Activated B cell treated with CpG ODN at 0.5 μM for 24 hours (primary cell): ENCODE measurements around the gene UBAC2. TPM values are rescaled to one million over a fixed set of nuclear protein-coding genes. Genes with fewer than 3 reads are reported as not detected.
A peak's percentile ranks its signal among the peaks of the same experiment; 100 is the strongest.
"Not testable (repeated sequence)": the region's sequence is repeated elsewhere in the genome, so short reads cannot be mapped to it uniquely, and the experiment has no call there.

ENCODE experiments used
- ATAC-seq: fragments of 200-7000 bp; cut with Tn5 transposase; one replicate; pipeline ENCODE4 v1.10.0; 2021; ENCODE audit warnings: low read depth, mild to moderate bottlenecking, moderate library complexity
- CTCF ChIA-PET: fragments of 350-600 bp; sonication (Branson Sonifier 250); formaldehyde crosslinking; loops from one replicate; lab custom pipeline; 2021; ENCODE audit warnings: antibody characterized with exemption; lab: Charles Lee
- POLR2A ChIA-PET: fragments of 350-600 bp; sonication (Branson Sonifier 250); formaldehyde crosslinking; loops from one replicate; lab custom pipeline; 2021; ENCODE audit warnings: antibody characterized with exemption; lab: Charles Lee
- DNase-seq: peaks from one replicate; pipeline ENCODE4 v3.0.0; 2022
- H3K27ac Mint-ChIP-seq: one replicate; pipeline ENCODE4 v1.8.0; 2020; ENCODE audit warnings: mixed read lengths
- H3K27me3 Mint-ChIP-seq: one replicate; pipeline ENCODE4 v1.8.0; 2021; ENCODE audit warnings: mixed read lengths
- H3K36me3 Mint-ChIP-seq: one replicate; pipeline ENCODE4 v1.8.0; 2021; ENCODE audit warnings: low read depth, mixed read lengths
- H3K4me1 Mint-ChIP-seq: one replicate; pipeline ENCODE4 v1.8.0; 2021; ENCODE audit warnings: mixed read lengths
- H3K4me3 Mint-ChIP-seq: one replicate; pipeline ENCODE4 v1.8.0; 2020; ENCODE audit warnings: mild to moderate bottlenecking, mixed read lengths
- H3K9me3 Mint-ChIP-seq: one replicate; pipeline ENCODE4 v1.8.0; 2020; ENCODE audit warnings: mixed read lengths
- CTCF ChIP-seq: fragments of 200-600 bp; IDR thresholded peaks from one replicate; pipeline ENCODE4 v1.8.0; 2022; ENCODE audit warnings: antibody characterized with exemption, mild to moderate bottlenecking
- intact Hi-C: fragments of 100-400 bp; cut with micrococcal nuclease; formaldehyde crosslinking; loops from one replicate; pipeline ENCODE4 v1.15.1; 2024
- total RNA-seq: library from RNA; stranded (reverse); gene quantifications from 2 replicates; pipeline ENCODE4 v1.2.3, GENCODE V29; 2022

The UBAC2 gene
- total RNA-seq, 1 donor from 2014 or later, result 51.0 TPM

DNA sequence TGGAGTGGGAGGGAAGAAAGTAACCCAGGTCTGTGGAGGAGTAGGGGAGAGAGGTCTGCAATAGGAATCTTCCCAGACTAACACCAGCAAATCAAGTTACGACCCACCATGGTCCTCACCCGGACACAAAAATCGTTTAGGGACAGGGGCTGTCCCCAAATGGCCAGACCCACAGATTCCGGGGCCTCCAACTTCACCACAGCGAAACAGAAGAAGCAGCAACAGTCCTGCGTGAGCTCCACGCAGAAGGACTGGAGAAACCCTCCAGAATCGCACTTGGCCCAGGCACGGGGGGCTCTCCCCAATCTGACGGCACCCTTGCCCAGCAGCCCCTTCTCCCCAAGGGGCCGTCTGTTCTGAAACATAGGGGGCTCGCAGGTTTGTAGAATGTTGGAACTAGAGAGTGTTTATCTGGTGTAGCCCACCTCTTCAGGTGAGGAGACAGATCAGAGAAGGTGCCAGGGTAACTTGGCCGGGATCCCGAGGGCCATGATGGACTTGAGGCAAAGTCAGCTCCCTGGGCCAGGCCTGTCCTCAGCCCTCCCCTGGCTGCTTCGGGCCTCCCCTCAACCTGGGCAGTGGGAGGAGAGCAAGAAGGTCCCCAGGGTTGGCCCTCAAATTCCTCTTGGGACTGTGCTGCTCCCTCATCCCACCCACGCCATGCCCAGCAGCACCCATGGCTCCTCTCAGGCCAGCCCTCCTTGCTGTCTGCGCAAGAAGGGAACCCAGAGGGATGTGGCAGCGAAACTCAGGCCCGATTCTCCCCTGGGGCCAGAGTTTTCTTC lies 189.1 kb downstream of the UBAC2 start:
- Mint-ChIP-seq H3K27ac (peak overlapping the region; percentile 12), H3K9me3 (no peaks in the 10 kb centered on the region), H3K36me3 (peaks cover 21% of the 10 kb centered on the region), H3K27me3 (no peaks in the 10 kb centered on the region), H3K4me3 (no peak overlapping the region), H3K4me1 (peaks cover 24% of the 10 kb centered on the region)
- DNase-seq, result no peak
- TF ChIP-seq CTCF, result no peak
- intact Hi-C loops, result loop anchor here (5.0 kb wide), 1 partner anchor 1128 kb away; no protein-coding TSS in a partner anchor
- CTCF ChIA-PET, result interaction anchor here (0.9 to 12.6 kb wide), 4 partner anchors 47 to 213 kb away, joined by 3 to 217 read pairs (median 103); no protein-coding TSS in a partner anchor
- POLR2A ChIA-PET, result interaction anchor here (1.2 to 1.4 kb wide), 2 partner anchors 28 to 47 kb away, joined by 3 to 5 read pairs; no protein-coding TSS in a partner anchor
- no peak for ATAC-seq

DNA sequence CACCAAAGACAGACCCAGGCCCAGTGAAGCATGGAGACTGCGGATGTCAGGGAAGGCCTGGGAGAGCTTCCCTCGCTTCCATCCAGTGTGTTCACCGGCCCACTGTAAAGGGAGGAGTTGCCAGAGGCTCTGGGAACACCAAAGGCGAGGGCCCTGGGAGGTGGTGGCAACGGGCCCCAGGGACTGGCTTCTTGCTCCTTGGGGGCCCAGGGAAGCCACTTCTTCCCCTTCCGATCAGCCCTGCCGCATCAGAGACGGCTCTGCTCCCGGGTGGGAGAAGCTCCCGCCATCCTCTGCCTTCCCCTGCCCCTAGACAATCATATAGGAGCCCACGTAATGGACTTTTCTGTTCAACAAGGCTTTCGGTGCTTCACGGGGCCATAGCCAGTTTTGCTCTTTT lies 189.9 kb downstream of the UBAC2 start:
- peaks cover 23% of the 10 kb centered on the region for H3K4me1 Mint-ChIP-seq
- intact Hi-C loops, result no loop called here
- H3K4me3 Mint-ChIP-seq, result no peak overlapping the region
- DNase-seq (no peak), ATAC-seq (no peak)
- POLR2A ChIA-PET, result interaction anchor here (1.2 to 1.4 kb wide), 2 partner anchors 27 to 46 kb away, joined by 3 to 5 read pairs; no protein-coding TSS in a partner anchor
- peaks cover 13% of the 10 kb centered on the region for H3K36me3 Mint-ChIP-seq
- H3K27me3 Mint-ChIP-seq, result no peaks in the 10 kb centered on the region
- TF ChIP-seq CTCF, result no peak
- no peak overlapping the region for H3K27ac Mint-ChIP-seq
- CTCF ChIA-PET, result interaction anchor here (1.0 to 2.0 kb wide), 2 partner anchors 46 to 121 kb away, joined by 3 to 8 read pairs; no protein-coding TSS in a partner anchor
- H3K9me3 Mint-ChIP-seq, result no peaks in the 10 kb centered on the region

- POLR2A ChIA-PET, result no interaction called here
- no peak for ATAC-seq
- DNase-seq, result no peak
- CTCF ChIA-PET, result interaction anchor here (0.8 to 2.0 kb wide), 3 partner anchors 13 to 122 kb away, joined by 3 to 8 read pairs (median 4); no protein-coding TSS in a partner anchor
- H3K4me1 Mint-ChIP-seq, result peaks cover 16% of the 10 kb centered on the region
- H3K27ac Mint-ChIP-seq, result no peak overlapping the region
- peaks cover 6% of the 10 kb centered on the region for H3K36me3 Mint-ChIP-seq
- H3K27me3 Mint-ChIP-seq, result no peaks in the 10 kb centered on the region
- no peak overlapping the region for H3K4me3 Mint-ChIP-seq
- no peaks in the 10 kb centered on the region for H3K9me3 Mint-ChIP-seq
- TF ChIP-seq CTCF, result no peak
- intact Hi-C loops, result no loop called here
These were observed 191.3 kb downstream of the UBAC2 start for GRCh38 chr13:99391781-99392469.

GRCh38 chr13:99392470-99393135 lies 191.9 kb downstream of the UBAC2 start:
- ChIA-PET POLR2A (no interaction called here), CTCF (interaction anchor here (0.8 to 1.0 kb wide), 2 partner anchors 12 to 44 kb away, joined by 3 to 4 read pairs; no protein-coding TSS in a partner anchor)
- DNase-seq (no peak), ATAC-seq (no peak)
- Mint-ChIP-seq H3K27ac (no peak overlapping the region), H3K4me1 (peaks cover 9% of the 10 kb centered on the region), H3K4me3 (no peak overlapping the region), H3K36me3 (peaks cover 2% of the 10 kb centered on the region), H3K27me3 (no peaks in the 10 kb centered on the region), H3K9me3 (no peaks in the 10 kb centered on the region)
- no peak for TF ChIP-seq CTCF
- intact Hi-C loops, result no loop called here

DNA sequence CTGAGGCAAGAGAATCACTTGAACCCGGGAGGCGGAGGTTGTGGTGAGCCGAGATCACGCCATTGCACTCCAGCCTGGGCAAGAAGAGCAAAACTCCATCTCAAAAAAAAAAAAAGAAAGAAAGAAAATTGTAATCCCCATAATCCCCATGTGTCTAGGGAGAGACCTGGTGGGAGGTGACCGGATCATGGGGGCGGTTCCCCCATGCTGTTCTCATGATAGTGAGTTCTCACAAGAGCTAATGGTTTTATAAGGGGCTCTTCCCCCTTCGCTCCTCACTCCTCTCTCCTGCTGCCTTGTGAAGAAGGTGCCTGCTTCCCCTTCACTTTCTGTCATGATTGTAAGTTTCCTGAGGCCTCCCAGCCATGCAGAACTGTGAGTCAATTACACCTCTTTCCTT lies 192.7 kb downstream of the UBAC2 start:
- POLR2A ChIA-PET, result interaction anchor here (0.6 kb wide), 1 partner anchor 85 kb away, joined by 4 read pairs; no protein-coding TSS in a partner anchor
- intact Hi-C loops, result not testable (repeated sequence)

More for the DNA sequence above, 192.7 kb downstream of the UBAC2 start:
- H3K9me3 Mint-ChIP-seq, H3K4me1 Mint-ChIP-seq, H3K27ac Mint-ChIP-seq, H3K27me3 Mint-ChIP-seq, H3K4me3 Mint-ChIP-seq, DNase-seq, ATAC-seq, H3K36me3 Mint-ChIP-seq, CTCF ChIA-PET: not testable (repeated sequence)
